Gastrocnemius medialis (tissue), 4 donors: ENCODE data around the gene DPH7. TPM values are rescaled to one million over a fixed set of nuclear protein-coding genes. Genes with fewer than 3 reads are reported as not detected.
A peak's percentile ranks its signal among the peaks of the same experiment; 100 is the strongest.
"Not testable (repeated sequence)": the region's sequence is repeated elsewhere in the genome, so short reads cannot be mapped to it uniquely, and the experiment has no call there.

ENCODE experiments used
- ATAC-seq, 2 donors: fragments of 150-250 bp; one replicate each; pipeline ENCODE4 v1.9.1; 2016
- DNase-seq, 2 donors: peaks; one replicate each; pipeline ENCODE4 v3.0.0-alpha.2; 2019
- H3K27ac ChIP-seq, 4 donors: fragments of 200-600 bp; sonication (generic); 1 replicate in 1 of 4; 2 replicates in 3 of 4; pipeline ENCODE4 v1.5.1; 2016 to 2018; ENCODE audit warnings: mild to moderate bottlenecking in 2 of 4, moderate library complexity in 1 of 4
- H3K27me3 ChIP-seq, 3 donors: fragments of 200-600 bp; sonication (generic) in 2 of 3; 1 replicate in 1 of 3; 2 replicates in 2 of 3; pipeline versions ENCODE4 v1.5.1 to v1.6.0; 2016 to 2019; ENCODE audit warnings: mild to moderate bottlenecking in 1 of 3, moderate library complexity in 1 of 3
- H3K36me3 ChIP-seq, 2 donors: fragments of 200-600 bp; sonication (generic) in 1 of 2; one replicate each; pipeline ENCODE4 v1.5.1; 2017 to 2018
- H3K4me1 ChIP-seq, 2 donors: fragments of 200-600 bp; sonication (generic) in 1 of 2; one replicate each; pipeline ENCODE4 v1.5.1; 2016 to 2017; ENCODE audit warnings: mild to moderate bottlenecking in 2 of 2
- H3K4me3 ChIP-seq, 4 donors: fragments of 200-600 bp; sonication (generic) in 3 of 4; 1 replicate in 1 of 4; 2 replicates in 3 of 4; pipeline ENCODE4 v1.5.1; 2016 to 2019; ENCODE audit warnings: mild to moderate bottlenecking in 2 of 4
- H3K9me3 ChIP-seq, 3 donors: fragments of 200-600 bp; sonication (generic) in 2 of 3; 1 replicate in 1 of 3; 2 replicates in 2 of 3; pipeline ENCODE4 v1.5.1; 2016 to 2019
- CTCF ChIP-seq, 5 experiments: fragments of 450-650 bp in 3 of 5; fragments of 200-600 bp in 2 of 5; sonication (generic) in 2 of 5; IDR thresholded peaks in 4 of 5; conservative IDR thresholded peaks in 1 of 5; 1 replicate in 4 of 5; 2 replicates in 1 of 5; pipeline ENCODE4 v1.5.1; 2016 to 2019; ENCODE audit warnings: antibody characterized with exemption in 5 of 5, mild to moderate bottlenecking in 3 of 5, moderate library complexity in 3 of 5
- POLR2A ChIP-seq, 2 donors: fragments of 450-650 bp; IDR thresholded peaks; one replicate each; pipeline ENCODE4 v1.6.1; 2017; ENCODE audit warnings: antibody characterized with exemption in 2 of 2, mild to moderate bottlenecking in 2 of 2, moderate library complexity in 2 of 2
- in situ Hi-C, 4 donors: fragments of 200-750 bp; cut with MboI; loops; one replicate each; pipeline versions ENCODE4 v1.15.0 to v1.8.0; 2017; ENCODE audit warnings: low sequenced_read_pairs in 4 of 4
- intact Hi-C: fragments of 100-400 bp; cut with DNase I; formaldehyde crosslinking; loops from one replicate; pipeline ENCODE4 v1.15.1; 2023; ENCODE audit warnings: low total_unique reads
- total RNA-seq, 4 donors: library from RNA; depleted of rRNA; stranded (reverse); fragments of >200 nt; gene quantifications; one replicate each; pipeline versions ENCODE4 v1.1.0 to v1.2.3, GENCODE V29; 2016

The DPH7 gene
- total RNA-seq, 4 donors from 2014 or later: 10.0 to 25.2 (median 13.6) TPM

GRCh38 chr9:137534256-137535119 is 44.2 kb downstream of the DPH7 start:
- H3K27ac ChIP-seq: peak overlapping the region in 1 of 4 donors; percentile 28
- peaks cover 0 to 21% of the 10 kb centered on the region in 2 donors for H3K36me3 ChIP-seq
- no peaks in the 10 kb centered on the region for H3K9me3 ChIP-seq
- H3K27me3 ChIP-seq: no peaks in the 10 kb centered on the region
- ATAC-seq (peak; percentile 77 to 85), DNase-seq (no peak)
- H3K4me3 ChIP-seq: no peak overlapping the region
- in situ Hi-C loops: no loop called here
- H3K4me1 ChIP-seq: peaks cover 7 to 10% of the 10 kb centered on the region in 2 donors
- intact Hi-C loops: no loop called here
- TF ChIP-seq POLR2A (IDR thresholded peaks at IDR 0.05): no peak
- peak in 3 of 5 experiments; percentile 9 to 58 (median 49) for TF ChIP-seq CTCF (IDR thresholded peaks at IDR 0.05 in 4 of 5, conservative IDR thresholded peaks at IDR 0.05 in 1 of 5)

DNA sequence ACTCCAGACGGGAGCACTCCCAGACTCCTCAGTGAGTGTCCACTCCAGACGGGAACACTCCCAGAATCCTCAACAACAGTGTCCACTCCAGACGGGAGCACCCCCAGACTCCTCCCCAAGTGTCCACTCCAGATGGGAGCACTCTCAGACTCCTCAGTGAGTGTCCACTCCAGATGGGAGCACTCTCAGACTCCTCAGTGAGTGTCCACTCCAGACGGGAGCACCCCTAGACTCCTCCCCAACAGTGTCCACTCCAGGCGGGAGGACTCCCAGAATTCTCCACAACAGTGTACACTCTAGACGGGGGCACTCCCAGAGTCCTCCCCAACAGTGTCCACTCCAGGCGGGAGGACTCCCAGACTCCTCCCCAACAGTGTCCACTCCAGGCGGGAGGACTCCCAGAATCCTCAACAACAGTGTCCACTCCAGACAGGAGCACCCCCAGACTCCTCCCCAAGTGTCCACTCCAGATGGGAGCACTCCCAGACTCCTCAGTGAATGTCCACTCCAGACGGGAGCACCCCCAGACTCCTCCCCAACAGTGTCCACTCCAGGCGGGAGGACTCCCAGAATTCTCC is 45.7 kb downstream of the DPH7 start:
- ATAC-seq, H3K27ac ChIP-seq, in situ Hi-C loops, DNase-seq, H3K27me3 ChIP-seq, H3K36me3 ChIP-seq, H3K4me1 ChIP-seq, H3K4me3 ChIP-seq, H3K9me3 ChIP-seq, intact Hi-C loops: not testable (repeated sequence)

- no peak for ATAC-seq
- no peak for DNase-seq
- H3K9me3 ChIP-seq: no peaks in the 10 kb centered on the region
- in situ Hi-C loops (no loop called here), intact Hi-C loops (no loop called here)
- H3K36me3 ChIP-seq: no peaks in the 10 kb centered on the region
- no peak overlapping the region for H3K27ac ChIP-seq
- H3K27me3 ChIP-seq: no peaks in the 10 kb centered on the region
- peaks cover 7 to 10% of the 10 kb centered on the region in 2 donors for H3K4me1 ChIP-seq
- TF ChIP-seq CTCF (IDR thresholded peaks at IDR 0.05 in 4 of 5, conservative IDR thresholded peaks at IDR 0.05 in 1 of 5) (no peak), POLR2A (IDR thresholded peaks at IDR 0.05) (no peak)
- no peak overlapping the region for H3K4me3 ChIP-seq
These were observed 47.5 kb downstream of the DPH7 start for GRCh38 chr9:137531099-137531765.

DNA sequence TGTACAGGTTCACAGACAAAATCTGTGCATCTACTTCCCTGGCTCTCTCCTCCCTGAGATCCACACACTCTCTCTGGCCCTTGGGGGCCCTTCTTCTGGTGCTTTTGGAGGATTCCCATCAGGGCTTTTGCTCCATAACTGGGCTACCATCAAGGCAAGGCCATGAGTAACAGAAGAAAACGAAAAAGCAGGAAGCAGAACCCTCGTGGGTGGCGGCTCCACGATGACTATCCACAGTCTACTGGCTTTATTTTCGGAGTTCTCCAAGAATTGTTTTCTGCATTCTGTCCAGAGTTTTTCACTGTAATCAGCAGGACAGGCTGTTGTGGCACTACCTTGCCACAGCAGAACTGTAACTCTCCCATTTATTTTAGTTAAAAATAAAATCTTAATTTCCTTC is 48.4 kb downstream of the DPH7 start:
- intact Hi-C loops: no loop called here

More for the DNA sequence above, 48.4 kb downstream of the DPH7 start:
- H3K4me3 ChIP-seq: no peak overlapping the region
- no peaks in the 10 kb centered on the region for H3K27me3 ChIP-seq
- peaks cover 7 to 10% of the 10 kb centered on the region in 2 donors for H3K4me1 ChIP-seq
- in situ Hi-C loops: no loop called here
- TF ChIP-seq CTCF (IDR thresholded peaks at IDR 0.05 in 4 of 5, conservative IDR thresholded peaks at IDR 0.05 in 1 of 5) (no peak), POLR2A (IDR thresholded peaks at IDR 0.05) (no peak)
- DNase-seq: no peak
- no peak overlapping the region for H3K27ac ChIP-seq
- ATAC-seq: no peak
- H3K36me3 ChIP-seq: no peaks in the 10 kb centered on the region
- no peaks in the 10 kb centered on the region for H3K9me3 ChIP-seq
